DND-41 (cell line): ENCODE measurements around the gene MACROD2.

Source experiments
- EZH2 ChIP-seq: IDR thresholded peaks from 3 replicates; pipeline ENCODE4 v1.6.1; 2012; ENCODE audit warnings: borderline replicate concordance, low read depth, mild to moderate bottlenecking, moderate library complexity, low read length, inconsistent platforms; ENCODE audit not compliant: severe bottlenecking
- TF ChIP-seq, protein P1 (sequence below): IDR thresholded peaks from 2 replicates; pipeline ENCODE4 v1.5.1; 2012; ENCODE audit warnings: borderline replicate concordance, low read length, moderate library complexity, mild to moderate bottlenecking; ENCODE audit not compliant: poor library complexity, severe bottlenecking; ENCODE audit errors: extremely low read depth

DNA sequence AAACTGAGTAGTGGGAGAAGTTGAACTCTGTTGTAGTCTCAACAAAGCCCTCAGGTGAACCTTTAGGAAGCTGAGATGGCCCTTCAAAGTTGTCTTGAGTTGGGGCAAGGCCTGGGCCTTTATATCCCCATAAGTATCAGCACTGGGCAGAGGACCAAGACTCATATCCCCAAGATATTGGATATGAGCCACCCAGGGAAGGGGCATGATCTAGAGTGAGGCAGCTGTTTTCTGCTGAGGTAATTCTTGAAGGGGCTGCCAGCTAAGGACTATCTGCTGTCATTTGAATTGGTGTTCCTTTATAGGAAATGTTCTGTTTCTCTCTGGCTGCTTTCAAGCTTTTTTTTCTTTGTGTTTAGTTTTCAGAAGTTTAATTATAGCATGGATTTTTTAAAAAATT is 482.8 kb downstream of the MACROD2 start:
- TF ChIP-seq, protein P1, sequence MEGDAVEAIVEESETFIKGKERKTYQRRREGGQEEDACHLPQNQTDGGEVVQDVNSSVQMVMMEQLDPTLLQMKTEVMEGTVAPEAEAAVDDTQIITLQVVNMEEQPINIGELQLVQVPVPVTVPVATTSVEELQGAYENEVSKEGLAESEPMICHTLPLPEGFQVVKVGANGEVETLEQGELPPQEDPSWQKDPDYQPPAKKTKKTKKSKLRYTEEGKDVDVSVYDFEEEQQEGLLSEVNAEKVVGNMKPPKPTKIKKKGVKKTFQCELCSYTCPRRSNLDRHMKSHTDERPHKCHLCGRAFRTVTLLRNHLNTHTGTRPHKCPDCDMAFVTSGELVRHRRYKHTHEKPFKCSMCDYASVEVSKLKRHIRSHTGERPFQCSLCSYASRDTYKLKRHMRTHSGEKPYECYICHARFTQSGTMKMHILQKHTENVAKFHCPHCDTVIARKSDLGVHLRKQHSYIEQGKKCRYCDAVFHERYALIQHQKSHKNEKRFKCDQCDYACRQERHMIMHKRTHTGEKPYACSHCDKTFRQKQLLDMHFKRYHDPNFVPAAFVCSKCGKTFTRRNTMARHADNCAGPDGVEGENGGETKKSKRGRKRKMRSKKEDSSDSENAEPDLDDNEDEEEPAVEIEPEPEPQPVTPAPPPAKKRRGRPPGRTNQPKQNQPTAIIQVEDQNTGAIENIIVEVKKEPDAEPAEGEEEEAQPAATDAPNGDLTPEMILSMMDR, result no peak
- TF ChIP-seq EZH2, result no peak
